ENCODE measurements around the gene TMPRSS3. TPM values are rescaled to one million over a fixed set of nuclear protein-coding genes. Genes with fewer than 3 reads are reported as not detected.

The TMPRSS3 gene
- total RNA-seq, 4 donors from 2014 or later, result 0.34 to 1.6 (median 1.0) TPM; not detected in 1

- 77% methylated on average over 6 of the region's 6 CpGs for WGBS
- no peak for DNase-seq (ENCODE audit: low spot score in 2 of 2)
- Histone ChIP-seq H3K4me3 (no peak overlapping the region), H3K4me1 (no peaks in the 10 kb centered on the region), H3K36me3 (no peaks in the 10 kb centered on the region), H3K27ac (no peak overlapping the region), H3K27me3 (peaks cover 13% of the 10 kb centered on the region), H3K9me3 (no peaks in the 10 kb centered on the region)
- TF ChIP-seq CTCF (IDR thresholded peaks at IDR 0.05) (no peak), POLR2AphosphoS5 (IDR thresholded peaks at IDR 0.05) (no peak), POLR2A (IDR thresholded peaks at IDR 0.05) (no peak), EP300 (IDR thresholded peaks at IDR 0.05) (no peak)
These were observed 39.2 kb downstream of the TMPRSS3 start for GRCh38 chr21:42356650-42357049.

- TF ChIP-seq CTCF (IDR thresholded peaks at IDR 0.05) (no peak), EP300 (IDR thresholded peaks at IDR 0.05) (no peak), POLR2A (IDR thresholded peaks at IDR 0.05) (no peak), POLR2AphosphoS5 (IDR thresholded peaks at IDR 0.05) (no peak)
- peaks cover 7% of the 10 kb centered on the region for H3K27me3 ChIP-seq
- no peak overlapping the region for H3K27ac ChIP-seq
- DNase-seq (ENCODE audit: low spot score in 2 of 2), result no peak
- WGBS, result 85% methylated on average over 2 of the region's 2 CpGs
- H3K4me1 ChIP-seq, result no peaks in the 10 kb centered on the region
- H3K9me3 ChIP-seq, result no peaks in the 10 kb centered on the region
- no peaks in the 10 kb centered on the region for H3K36me3 ChIP-seq
- H3K4me3 ChIP-seq, result no peak overlapping the region
These were observed 39.8 kb downstream of the TMPRSS3 start for GRCh38 chr21:42356046-42356445.

GRCh38 chr21:42353623-42354022, 42.2 kb downstream of the TMPRSS3 start:
- H3K27ac ChIP-seq, result no peak overlapping the region
- TF ChIP-seq CTCF (IDR thresholded peaks at IDR 0.05), result no peak
- TF ChIP-seq POLR2A (IDR thresholded peaks at IDR 0.05), result no peak
- TF ChIP-seq POLR2AphosphoS5 (IDR thresholded peaks at IDR 0.05), result no peak
- no peak for TF ChIP-seq EP300 (IDR thresholded peaks at IDR 0.05)
- peak in 1 of 2 donors; percentile 18 for DNase-seq (ENCODE audit: low spot score in 2 of 2)
- H3K4me1 ChIP-seq, result no peaks in the 10 kb centered on the region
- 85% methylated on average over 5 of the region's 5 CpGs for WGBS
- H3K36me3 ChIP-seq, result no peaks in the 10 kb centered on the region
- H3K9me3 ChIP-seq, result no peaks in the 10 kb centered on the region
- H3K4me3 ChIP-seq, result no peak overlapping the region
- peaks cover 9% of the 10 kb centered on the region for H3K27me3 ChIP-seq

- Histone ChIP-seq H3K27me3 (peaks cover 10% of the 10 kb centered on the region), H3K36me3 (no peaks in the 10 kb centered on the region), H3K9me3 (no peaks in the 10 kb centered on the region), H3K4me1 (no peaks in the 10 kb centered on the region), H3K27ac (no peak overlapping the region), H3K4me3 (no peak overlapping the region)
- DNase-seq (ENCODE audit: low spot score in 2 of 2), result peak in 1 of 2 donors; percentile 35
- WGBS, result 87% methylated on average over 14 of the region's 14 CpGs
- TF ChIP-seq CTCF (IDR thresholded peaks at IDR 0.05) (no peak), POLR2A (IDR thresholded peaks at IDR 0.05) (no peak)
These were observed 43.3 kb downstream of the TMPRSS3 start for GRCh38 chr21:42352441-42353095.

GRCh38 chr21:42351626-42352440, 44.0 kb downstream of the TMPRSS3 start:
- Histone ChIP-seq H3K36me3 (no peaks in the 10 kb centered on the region), H3K4me1 (no peaks in the 10 kb centered on the region), H3K27ac (no peak overlapping the region), H3K4me3 (no peak overlapping the region), H3K9me3 (no peaks in the 10 kb centered on the region), H3K27me3 (peaks cover 17% of the 10 kb centered on the region)
- WGBS, result 80% methylated on average over 11 of the region's 11 CpGs
- TF ChIP-seq EP300 (IDR thresholded peaks at IDR 0.05) (no peak), CTCF (IDR thresholded peaks at IDR 0.05) (no peak), POLR2AphosphoS5 (IDR thresholded peaks at IDR 0.05) (no peak), POLR2A (IDR thresholded peaks at IDR 0.05) (no peak)
- peak in 1 of 2 donors; percentile 69 for DNase-seq (ENCODE audit: low spot score in 2 of 2)
